Ovary (tissue), 9 donors: Measurements from ENCODE around the gene SLC2A1. TPM values are rescaled to one million over a fixed set of nuclear protein-coding genes. Genes with fewer than 3 reads are reported as not detected.
A peak's percentile ranks its signal among the peaks of the same experiment; 100 is the strongest.

ENCODE experiments used
- DNase-seq, 5 donors: peaks; one replicate each; pipeline ENCODE4 v3.0.0-alpha.2; 2019 to 2020
- H3K27ac ChIP-seq, 2 donors: fragments of 200-600 bp; one replicate each; pipeline versions ENCODE4 v1.5.1 to v1.8.0; 2019 to 2022
- H3K27me3 ChIP-seq: fragments of 200-600 bp; one replicate; pipeline ENCODE4 v1.8.0; 2022
- H3K36me3 ChIP-seq: fragments of 200-600 bp; sonication (generic); one replicate; pipeline ENCODE4 v1.5.1; 2019
- H3K4me1 ChIP-seq: one replicate; pipeline ENCODE4 v1.8.1; 2013; ENCODE audit warnings: mild to moderate bottlenecking, moderate library complexity; ENCODE audit not compliant: insufficient read depth
- H3K4me3 ChIP-seq: fragments of 200-600 bp; sonication (generic); one replicate; pipeline ENCODE4 v1.5.1; 2017
- H3K9me3 ChIP-seq, 2 donors: fragments of 200-600 bp in 1 of 2; sonication (generic) in 1 of 2; one replicate each; pipeline versions ENCODE4 v1.5.1 to v1.8.1; 2013 to 2019; ENCODE audit warnings: mild to moderate bottlenecking in 1 of 2, moderate library complexity in 1 of 2
- EP300 ChIP-seq: sonication (generic); formaldehyde crosslinking; IDR thresholded peaks from one replicate; pipeline ENCODE4 v1.6.1; 2017; ENCODE audit warnings: antibody characterized with exemption
- POLR2A ChIP-seq: fragments of 450-650 bp; IDR thresholded peaks from one replicate; pipeline ENCODE4 v1.6.1; 2017; ENCODE audit warnings: antibody characterized with exemption, mild to moderate bottlenecking, moderate library complexity
- WGBS, 3 donors: extraction: QIAGEN DNeasy Blood & Tissue Kit in 1 of 3; methylation state at CpG; one replicate each; pipeline versions ENCODE4 v1.1.5 to v1.1.7; 2013 to 2017; 5-methylcytosine and 5-hydroxymethylcytosine counted together
- intact Hi-C, 4 donors: fragments of 100-400 bp; cut with DNase I; formaldehyde crosslinking; loops; one replicate each; pipeline versions ENCODE4 v1.11.0 to v1.15.1; 2022 to 2023
- polyA plus RNA-seq, 2 donors: library from polyadenylated mRNA; stranded (reverse); fragments of 200-250 nt in 1 of 2; fragments of 350-450 nt in 1 of 2; fragmentation: Illumina TruSeq in 1 of 2; extraction: RNeasy Lipid Tissue Mini Kit (QIAGEN cat#74804) in 1 of 2; gene quantifications; one replicate each; pipeline ENCODE4 v1.2.3, GENCODE V29; 2013 to 2014
- total RNA-seq, 7 donors: library from RNA; depleted of rRNA in 2 of 7; stranded (reverse); fragments of >200 nt in 2 of 7; fragmentation: NEBNext Ultra II Directional in 3 of 7; extraction: Animal tissue kit (Norgen Biotek cat#: 25700) in 3 of 7; gene quantifications; one replicate each; pipeline versions ENCODE4 v1.1.0 to v1.2.4, GENCODE V29; 2016 to 2023
- TF ChIP-seq, protein P1 (sequence below), 3 donors: fragments of 450-650 bp in 2 of 3; fragments of 200-600 bp in 1 of 3; IDR thresholded peaks; one replicate each; pipeline versions ENCODE4 v1.5.1 to v1.8.0; 2016 to 2022; ENCODE audit warnings: antibody characterized with exemption in 3 of 3, mild to moderate bottlenecking in 1 of 3
- donor health status: DM: no; HTN: no; CAD: no; lungs with moderate emphysema.
- donor health status: DM: no; HTN: no; CAD: no.
- donor health status: Bipolar disorder and iron deficiency.
- donor health status: DM: yes; HTN: yes; CAD: no.
- donor health status: DM: no; HTN: no; CAD: no.
- donor health status: DM: yes; HTN: yes; CAD: no.

SLC2A1 gene
- total and polyA plus RNA-seq, 9 donors, result 10.3 to 65.4 (median 19.2) TPM

- peaks cover 2% of the 10 kb centered on the region for H3K4me1 ChIP-seq
- 10 to 12% (median 10%) methylated on average over 18 to 19 of the region's 19 CpGs for WGBS, 3 donors
- no peaks in the 10 kb centered on the region for H3K36me3 ChIP-seq
- DNase-seq, result no peak
- intact Hi-C loops, result loop anchor here in 2 of 4 donors (5.0 to 10.0 kb wide), 2 partner anchors 147 to 160 kb away; partner anchors contain the start of genes C1orf50 (in 1 of the 2) and P3H1 (in 1 of the 2)
- peak overlapping the region; percentile 63 for H3K4me3 ChIP-seq
- H3K27ac ChIP-seq, result peak overlapping the region; percentile 77 to 80
- H3K9me3 ChIP-seq, result no peaks in the 10 kb centered on the region
- TF ChIP-seq POLR2A (no peak), EP300 (no peak)
- TF ChIP-seq, protein P1, sequence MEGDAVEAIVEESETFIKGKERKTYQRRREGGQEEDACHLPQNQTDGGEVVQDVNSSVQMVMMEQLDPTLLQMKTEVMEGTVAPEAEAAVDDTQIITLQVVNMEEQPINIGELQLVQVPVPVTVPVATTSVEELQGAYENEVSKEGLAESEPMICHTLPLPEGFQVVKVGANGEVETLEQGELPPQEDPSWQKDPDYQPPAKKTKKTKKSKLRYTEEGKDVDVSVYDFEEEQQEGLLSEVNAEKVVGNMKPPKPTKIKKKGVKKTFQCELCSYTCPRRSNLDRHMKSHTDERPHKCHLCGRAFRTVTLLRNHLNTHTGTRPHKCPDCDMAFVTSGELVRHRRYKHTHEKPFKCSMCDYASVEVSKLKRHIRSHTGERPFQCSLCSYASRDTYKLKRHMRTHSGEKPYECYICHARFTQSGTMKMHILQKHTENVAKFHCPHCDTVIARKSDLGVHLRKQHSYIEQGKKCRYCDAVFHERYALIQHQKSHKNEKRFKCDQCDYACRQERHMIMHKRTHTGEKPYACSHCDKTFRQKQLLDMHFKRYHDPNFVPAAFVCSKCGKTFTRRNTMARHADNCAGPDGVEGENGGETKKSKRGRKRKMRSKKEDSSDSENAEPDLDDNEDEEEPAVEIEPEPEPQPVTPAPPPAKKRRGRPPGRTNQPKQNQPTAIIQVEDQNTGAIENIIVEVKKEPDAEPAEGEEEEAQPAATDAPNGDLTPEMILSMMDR (IDR thresholded peaks at IDR 0.05), result no peak
- H3K27me3 ChIP-seq, result no peaks in the 10 kb centered on the region
Measured at GRCh38 chr1:42924851-42925760, 33.6 kb downstream of the SLC2A1 start.

GRCh38 chr1:42924082-42924850, 34.4 kb downstream of the SLC2A1 start:
- intact Hi-C loops, result loop anchor here in 2 of 4 donors (5.0 to 10.0 kb wide), 2 partner anchors 148 to 159 kb away; partner anchors contain the start of genes C1orf50 (in 1 of the 2) and P3H1 (in 1 of the 2)
- peak overlapping the region; percentile 63 for H3K4me3 ChIP-seq
- H3K27ac ChIP-seq, result peak overlapping the region; percentile 77 to 80
- H3K4me1 ChIP-seq, result peaks cover 2% of the 10 kb centered on the region
- H3K27me3 ChIP-seq, result no peaks in the 10 kb centered on the region
- TF ChIP-seq EP300, result no peak
- TF ChIP-seq, protein P1 (IDR thresholded peaks at IDR 0.05), result peak in 1 of 3 donors; percentile 14
- peak; percentile 79 for TF ChIP-seq POLR2A
- 0 to 1% (median 0%) methylated on average over 49 to 62 of the region's 62 CpGs for WGBS, 3 donors
- H3K9me3 ChIP-seq, result no peaks in the 10 kb centered on the region
- peak; percentile 93 to 95 (median 94) for DNase-seq
- H3K36me3 ChIP-seq, result no peaks in the 10 kb centered on the region

DNA sequence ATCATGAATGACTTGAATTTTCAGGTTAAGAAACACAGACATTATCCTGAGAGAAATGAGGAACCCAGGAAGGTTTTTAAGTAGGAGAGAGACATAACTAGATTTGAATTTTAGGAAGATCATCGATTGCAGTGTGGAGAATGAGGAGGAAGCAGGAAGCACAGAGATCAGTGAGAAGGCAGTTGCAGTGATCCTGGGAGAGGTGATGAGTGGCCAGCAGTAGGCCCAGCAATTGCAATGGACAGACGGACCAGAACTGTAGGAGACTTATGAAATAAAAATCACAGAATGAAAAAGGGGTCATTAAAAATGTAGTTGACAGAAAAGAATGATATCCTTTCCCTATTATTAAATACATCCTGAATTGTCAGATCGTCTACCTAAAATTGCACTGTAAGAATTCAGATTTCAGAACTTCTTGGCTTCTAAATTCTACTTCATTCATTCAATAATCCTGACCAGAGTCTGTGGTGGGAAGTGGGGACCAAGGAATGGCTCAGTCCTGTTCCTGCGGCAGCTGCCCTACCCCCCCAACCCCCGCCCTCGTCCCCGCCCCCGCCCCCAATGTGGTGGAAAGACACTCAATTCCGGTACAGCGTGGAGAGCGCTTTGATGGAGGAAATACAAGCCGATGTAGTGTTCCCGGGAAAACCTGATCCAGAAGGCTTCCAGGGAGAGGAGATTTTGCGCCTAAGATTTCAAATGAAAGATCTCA, 35.1 kb downstream of the SLC2A1 start:
- H3K27me3 ChIP-seq, result no peaks in the 10 kb centered on the region
- H3K27ac ChIP-seq, result peak overlapping the region; percentile 77 to 80
- H3K4me1 ChIP-seq, result peaks cover 2% of the 10 kb centered on the region
- peak overlapping the region; percentile 63 for H3K4me3 ChIP-seq
- 5 to 6% (median 6%) methylated on average over 14 of the region's 14 CpGs for WGBS, 3 donors
- no peaks in the 10 kb centered on the region for H3K9me3 ChIP-seq
- no peaks in the 10 kb centered on the region for H3K36me3 ChIP-seq
- intact Hi-C loops, result loop anchor here in 2 of 4 donors (5.0 to 10.0 kb wide), 2 partner anchors 149 to 159 kb away; partner anchors contain the start of genes C1orf50 (in 1 of the 2) and P3H1 (in 1 of the 2)
- no peak for TF ChIP-seq EP300
- TF ChIP-seq POLR2A, result no peak
- TF ChIP-seq, protein P1 (IDR thresholded peaks at IDR 0.05), result no peak
- no peak for DNase-seq
